Measurements from ENCODE around the gene KTN1.

Gene KTN1

DNA sequence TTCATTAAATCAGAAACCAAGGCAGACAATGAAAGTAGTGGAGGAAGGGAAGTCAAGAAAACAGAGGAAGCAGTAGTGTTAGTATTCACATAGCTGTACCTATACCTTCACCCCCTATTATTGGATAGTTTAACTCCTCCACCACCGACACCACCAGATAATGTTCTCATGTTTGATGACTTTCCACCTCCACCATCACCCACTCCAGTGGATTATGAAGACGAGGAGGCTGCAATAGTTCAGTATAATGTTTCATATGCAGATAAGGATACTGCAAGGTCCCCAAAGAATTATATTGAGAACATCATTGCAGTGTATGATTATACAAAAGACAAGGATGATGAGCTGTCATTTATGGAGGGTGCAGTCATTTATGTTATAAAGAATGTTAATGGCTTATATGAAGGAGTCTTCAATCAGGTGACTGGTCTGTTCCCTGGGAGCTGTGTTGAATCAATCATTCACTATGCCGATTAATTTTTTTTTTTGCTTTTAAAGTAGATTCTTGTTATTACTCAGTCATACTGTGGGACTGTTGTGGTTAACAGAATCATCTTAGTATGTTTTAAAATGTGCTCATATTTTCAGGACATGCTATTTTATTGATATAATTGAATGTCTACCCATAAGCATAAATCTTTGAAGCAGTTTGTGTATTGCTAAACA lies 32.2 kb upstream of the KTN1 start:
- no peaks in the 10 kb centered on the region for H3K36me3 ChIP-seq (ENCODE audit: insufficient read depth, low read length)
- TF ChIP-seq CTCF (conservative IDR thresholded peaks at IDR 0.05; ENCODE audit: low read length) = no peak
- no peak for TF ChIP-seq EZH2phosphoT487 (IDR thresholded peaks at IDR 0.05; ENCODE audit: borderline replicate concordance)
- H3K9ac ChIP-seq (ENCODE audit: low read depth, low read length, poor library complexity, severe bottlenecking) = no peak overlapping the region
- no peaks in the 10 kb centered on the region for H3K4me1 ChIP-seq (ENCODE audit: insufficient read depth, low read length, poor library complexity, severe bottlenecking)
- no peaks in the 10 kb centered on the region for H3K79me2 ChIP-seq (ENCODE audit: insufficient read depth, low read length)
- no peak overlapping the region for H3K4me2 ChIP-seq (ENCODE audit: low read depth, low read length, poor library complexity, severe bottlenecking)
- no peaks in the 10 kb centered on the region for H3K9me3 ChIP-seq (ENCODE audit: insufficient read depth, low read depth, low read length)
- H3K9me2 ChIP-seq (replicated peaks; ENCODE audit: low read depth, low read length) = no peaks in the 10 kb centered on the region
- H3F3A ChIP-seq (ENCODE audit: low read depth) = no peaks in the 10 kb centered on the region
- H2AFZ ChIP-seq (ENCODE audit: low read length) = no peak overlapping the region
- no peaks in the 10 kb centered on the region for H4K20me1 ChIP-seq (ENCODE audit: insufficient read depth, low read length, poor library complexity, severe bottlenecking)
- no peaks in the 10 kb centered on the region for H3K27me3 ChIP-seq (ENCODE audit: insufficient read depth, low read length, poor library complexity, severe bottlenecking)
- no peak overlapping the region for H3K4me3 ChIP-seq (ENCODE audit: low read length, poor library complexity, severe bottlenecking)

GRCh38 chr14:55553791-55554190 lies 26.2 kb upstream of the KTN1 start:
- H4K20me1 ChIP-seq (ENCODE audit: insufficient read depth, low read length, poor library complexity, severe bottlenecking) = no peaks in the 10 kb centered on the region
- no peak overlapping the region for H3K4me2 ChIP-seq (ENCODE audit: low read depth, low read length, poor library complexity, severe bottlenecking)
- no peaks in the 10 kb centered on the region for H3K36me3 ChIP-seq (ENCODE audit: insufficient read depth, low read length)
- no peak overlapping the region for H3K4me3 ChIP-seq (ENCODE audit: low read length, poor library complexity, severe bottlenecking)
- no peaks in the 10 kb centered on the region for H3K79me2 ChIP-seq (ENCODE audit: insufficient read depth, low read length)
- no peaks in the 10 kb centered on the region for H3F3A ChIP-seq (ENCODE audit: low read depth)
- no peak overlapping the region for H2AFZ ChIP-seq (ENCODE audit: low read length)
- TF ChIP-seq CTCF (conservative IDR thresholded peaks at IDR 0.05; ENCODE audit: low read length) = no peak
- no peak for TF ChIP-seq EZH2phosphoT487 (IDR thresholded peaks at IDR 0.05; ENCODE audit: borderline replicate concordance)
- no peaks in the 10 kb centered on the region for H3K4me1 ChIP-seq (ENCODE audit: insufficient read depth, low read length, poor library complexity, severe bottlenecking)
- H3K9me2 ChIP-seq (replicated peaks; ENCODE audit: low read depth, low read length) = no peaks in the 10 kb centered on the region
- no peak overlapping the region for H3K9ac ChIP-seq (ENCODE audit: low read depth, low read length, poor library complexity, severe bottlenecking)
- H3K27me3 ChIP-seq (ENCODE audit: insufficient read depth, low read length, poor library complexity, severe bottlenecking) = no peaks in the 10 kb centered on the region
- H3K9me3 ChIP-seq (ENCODE audit: insufficient read depth, low read depth, low read length) = no peaks in the 10 kb centered on the region

- H3F3A ChIP-seq (ENCODE audit: low read depth) = no peaks in the 10 kb centered on the region
- H4K20me1 ChIP-seq (ENCODE audit: insufficient read depth, low read length, poor library complexity, severe bottlenecking) = no peaks in the 10 kb centered on the region
- H3K4me3 ChIP-seq (ENCODE audit: low read length, poor library complexity, severe bottlenecking) = no peak overlapping the region
- H3K27me3 ChIP-seq (ENCODE audit: insufficient read depth, low read length, poor library complexity, severe bottlenecking) = no peaks in the 10 kb centered on the region
- no peak for TF ChIP-seq CTCF (conservative IDR thresholded peaks at IDR 0.05; ENCODE audit: low read length)
- TF ChIP-seq EZH2phosphoT487 (IDR thresholded peaks at IDR 0.05; ENCODE audit: borderline replicate concordance) = no peak
- H3K4me2 ChIP-seq (ENCODE audit: low read depth, low read length, poor library complexity, severe bottlenecking) = no peak overlapping the region
- H3K9me3 ChIP-seq (ENCODE audit: insufficient read depth, low read depth, low read length) = no peaks in the 10 kb centered on the region
- H3K9me2 ChIP-seq (replicated peaks; ENCODE audit: low read depth, low read length) = no peaks in the 10 kb centered on the region
- no peaks in the 10 kb centered on the region for H3K36me3 ChIP-seq (ENCODE audit: insufficient read depth, low read length)
- no peaks in the 10 kb centered on the region for H3K79me2 ChIP-seq (ENCODE audit: insufficient read depth, low read length)
- H3K9ac ChIP-seq (ENCODE audit: low read depth, low read length, poor library complexity, severe bottlenecking) = no peak overlapping the region
- H3K4me1 ChIP-seq (ENCODE audit: insufficient read depth, low read length, poor library complexity, severe bottlenecking) = peaks cover 5% of the 10 kb centered on the region
- no peak overlapping the region for H2AFZ ChIP-seq (ENCODE audit: low read length)
Observed at GRCh38 chr14:55556929-55557623, 22.9 kb upstream of the KTN1 start.

All from Loucy (cell line).